DOHH2 (cell line): Measurements from ENCODE around the gene VSIG8.

Experiments
- H3F3A ChIP-seq: fragments of 200-600 bp; sonication (generic), shearing (Covaris generic); 2 replicates; pipeline ENCODE4 v1.6.0; 2016; ENCODE audit warnings: antibody characterized with exemption, mild to moderate bottlenecking; ENCODE audit not compliant: control insufficient read depth, insufficient read depth
- H3K27ac ChIP-seq: fragments of 200-600 bp; sonication (generic); 2 replicates; pipeline ENCODE4 v1.5.1; 2014; ENCODE audit warnings: low read depth, mild to moderate bottlenecking, low read length, moderate library complexity
- H3K27me3 ChIP-seq: fragments of 200-600 bp; sonication (generic); 2 replicates; pipeline ENCODE4 v1.6.1; 2014; ENCODE audit warnings: mild to moderate bottlenecking, low read length, mixed read lengths; ENCODE audit not compliant: control insufficient read depth
- H3K36me3 ChIP-seq: fragments of 200-600 bp; sonication (generic); 2 replicates; pipeline ENCODE4 v1.6.1; 2014; ENCODE audit warnings: mild to moderate bottlenecking, low read length, moderate library complexity, mixed read lengths; ENCODE audit not compliant: control insufficient read depth
- H3K4me1 ChIP-seq: fragments of 200-600 bp; sonication (generic); 2 replicates; pipeline ENCODE4 v1.6.1; 2014; ENCODE audit warnings: mild to moderate bottlenecking, low read length, mixed read lengths; ENCODE audit not compliant: control insufficient read depth
- H3K4me2 ChIP-seq: fragments of 200-600 bp; sonication (generic); 2 replicates; pipeline ENCODE4 v1.6.0; 2014; ENCODE audit warnings: mild to moderate bottlenecking, low read length, moderate library complexity
- H3K4me3 ChIP-seq: fragments of 200-600 bp; sonication (generic); 2 replicates; pipeline ENCODE4 v1.5.1; 2014; ENCODE audit warnings: mild to moderate bottlenecking, low read length, mixed read lengths
- H3K79me2 ChIP-seq: fragments of 200-600 bp; sonication (generic); 2 replicates; pipeline ENCODE4 v1.6.1; 2014; ENCODE audit warnings: mild to moderate bottlenecking, low read length, mixed read lengths; ENCODE audit not compliant: control insufficient read depth
- H3K9me2 ChIP-seq: fragments of 200-600 bp; sonication (generic); replicated peaks from 2 replicates; pipeline ENCODE4 v1.6.1; 2014; ENCODE audit warnings: mild to moderate bottlenecking, low read length, mixed read lengths; ENCODE audit not compliant: control insufficient read depth
- H3K9me3 ChIP-seq: fragments of 200-600 bp; sonication (generic); 2 replicates; pipeline ENCODE4 v1.6.1; 2014; ENCODE audit warnings: antibody characterized with exemption, low read length, mixed read lengths; ENCODE audit not compliant: control insufficient read depth, insufficient read depth
- H4K20me1 ChIP-seq: fragments of 200-600 bp; sonication (generic); 2 replicates; pipeline ENCODE4 v1.6.0; 2014; ENCODE audit warnings: low read depth, mild to moderate bottlenecking, antibody characterized with exemption, low read length, moderate library complexity; ENCODE audit not compliant: control insufficient read depth, insufficient read depth
- EZH2phosphoT487 ChIP-seq: fragments of 200-600 bp; sonication (generic); IDR thresholded peaks from 2 replicates; pipeline ENCODE4 v1.6.1; 2017; ENCODE audit warnings: borderline replicate concordance, mild to moderate bottlenecking, antibody characterized with exemption, low read length, moderate library complexity, mixed read lengths
- TF ChIP-seq, protein P1 (sequence below): fragments of 200-600 bp; sonication (generic); IDR thresholded peaks from one replicate; pipeline ENCODE4 v1.5.1; 2014; ENCODE audit warnings: antibody characterized with exemption, mild to moderate bottlenecking, low read depth, low read length; ENCODE audit not compliant: poor library complexity, severe bottlenecking

The VSIG8 gene

DNA sequence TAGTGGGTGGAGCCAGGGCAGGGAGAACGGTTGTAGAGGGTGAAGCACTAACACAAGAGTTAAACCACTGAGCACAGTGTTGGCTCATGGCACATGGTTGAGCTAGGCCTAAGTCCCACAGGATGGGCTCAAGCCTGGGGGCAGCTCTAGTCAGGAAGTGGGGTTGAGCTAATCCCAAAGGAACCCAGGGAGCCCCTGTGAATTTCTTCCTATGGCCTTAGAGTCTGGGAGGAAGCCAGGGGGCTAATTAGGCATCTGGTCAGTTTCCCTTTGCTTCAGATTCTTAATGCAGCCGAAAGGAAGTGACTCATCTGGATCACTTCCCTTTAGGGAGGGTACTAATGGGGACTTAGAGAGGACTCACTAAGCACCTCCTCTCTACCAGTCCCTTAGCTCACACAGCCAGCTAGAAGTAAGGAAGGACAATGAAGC, 27.4 kb upstream of the VSIG8 start:
- Histone ChIP-seq H3K9me3 (no peaks in the 10 kb centered on the region), H3K79me2 (no peaks in the 10 kb centered on the region), H3K4me3 (peak overlapping the region; percentile 25), H4K20me1 (no peaks in the 10 kb centered on the region), H3K4me2 (peak overlapping the region; percentile 46), H3K9me2 (no peaks in the 10 kb centered on the region), H3K27me3 (no peaks in the 10 kb centered on the region), H3F3A (no peaks in the 10 kb centered on the region), H3K27ac (no peak overlapping the region), H3K4me1 (peaks cover 25% of the 10 kb centered on the region), H3K36me3 (no peaks in the 10 kb centered on the region)
- TF ChIP-seq, protein P1, sequence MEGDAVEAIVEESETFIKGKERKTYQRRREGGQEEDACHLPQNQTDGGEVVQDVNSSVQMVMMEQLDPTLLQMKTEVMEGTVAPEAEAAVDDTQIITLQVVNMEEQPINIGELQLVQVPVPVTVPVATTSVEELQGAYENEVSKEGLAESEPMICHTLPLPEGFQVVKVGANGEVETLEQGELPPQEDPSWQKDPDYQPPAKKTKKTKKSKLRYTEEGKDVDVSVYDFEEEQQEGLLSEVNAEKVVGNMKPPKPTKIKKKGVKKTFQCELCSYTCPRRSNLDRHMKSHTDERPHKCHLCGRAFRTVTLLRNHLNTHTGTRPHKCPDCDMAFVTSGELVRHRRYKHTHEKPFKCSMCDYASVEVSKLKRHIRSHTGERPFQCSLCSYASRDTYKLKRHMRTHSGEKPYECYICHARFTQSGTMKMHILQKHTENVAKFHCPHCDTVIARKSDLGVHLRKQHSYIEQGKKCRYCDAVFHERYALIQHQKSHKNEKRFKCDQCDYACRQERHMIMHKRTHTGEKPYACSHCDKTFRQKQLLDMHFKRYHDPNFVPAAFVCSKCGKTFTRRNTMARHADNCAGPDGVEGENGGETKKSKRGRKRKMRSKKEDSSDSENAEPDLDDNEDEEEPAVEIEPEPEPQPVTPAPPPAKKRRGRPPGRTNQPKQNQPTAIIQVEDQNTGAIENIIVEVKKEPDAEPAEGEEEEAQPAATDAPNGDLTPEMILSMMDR = no peak
- TF ChIP-seq EZH2phosphoT487 = no peak

DNA sequence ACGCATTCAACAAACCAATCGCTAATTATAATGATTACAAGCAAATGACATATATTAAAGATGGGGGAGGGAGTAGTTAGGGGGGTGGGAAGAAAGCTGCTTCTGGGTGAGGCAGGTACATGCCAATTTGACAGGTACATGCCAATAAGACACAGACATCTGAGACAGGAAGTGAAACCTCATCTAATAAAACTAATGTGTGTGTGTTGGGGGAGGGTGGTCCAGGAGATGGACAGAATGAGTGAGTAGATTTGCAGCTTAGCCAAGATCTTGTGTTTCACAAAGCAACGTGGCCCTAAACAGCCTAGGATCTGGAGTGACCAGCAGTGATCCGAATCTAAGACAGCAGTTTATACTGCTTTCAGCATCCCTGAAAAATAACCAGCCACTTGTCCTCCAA, 26.7 kb upstream of the VSIG8 start:
- Histone ChIP-seq H3K4me3 (peak overlapping the region; percentile 25), H3K27ac (no peak overlapping the region)

DNA sequence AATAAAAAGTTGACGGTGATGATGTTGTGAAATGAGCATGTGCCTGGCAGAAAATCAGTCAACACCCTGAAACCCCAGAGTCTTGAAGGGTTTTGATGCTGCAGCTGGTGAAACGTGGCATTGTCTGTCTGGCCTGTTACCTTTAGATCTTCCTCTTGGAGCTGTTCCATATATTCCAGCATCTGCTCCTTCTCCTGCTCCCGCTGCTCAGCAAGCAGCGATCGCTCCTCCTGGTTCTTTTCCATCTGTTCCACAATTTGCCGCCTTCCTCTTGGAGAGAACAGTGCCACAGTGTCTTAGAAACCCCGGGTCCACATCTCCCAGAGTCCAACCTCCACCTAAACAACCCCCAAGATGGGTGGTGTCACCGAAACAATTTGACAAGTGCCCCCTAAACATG, 21.8 kb upstream of the VSIG8 start:
- peaks cover 13% of the 10 kb centered on the region for H3K4me1 ChIP-seq
- no peaks in the 10 kb centered on the region for H4K20me1 ChIP-seq
- no peak overlapping the region for H3K27ac ChIP-seq
- no peaks in the 10 kb centered on the region for H3K27me3 ChIP-seq
- no peaks in the 10 kb centered on the region for H3F3A ChIP-seq
- no peaks in the 10 kb centered on the region for H3K36me3 ChIP-seq
- H3K4me3 ChIP-seq = no peak overlapping the region
- no peaks in the 10 kb centered on the region for H3K9me3 ChIP-seq
- no peaks in the 10 kb centered on the region for H3K9me2 ChIP-seq
- TF ChIP-seq, protein P1 = no peak
- TF ChIP-seq EZH2phosphoT487 = no peak
- no peaks in the 10 kb centered on the region for H3K79me2 ChIP-seq
- H3K4me2 ChIP-seq = no peak overlapping the region

More for the DNA sequence above, 26.7 kb upstream of the VSIG8 start:
- TF ChIP-seq, protein P1 = no peak
- TF ChIP-seq EZH2phosphoT487 = no peak
- no peaks in the 10 kb centered on the region for H3F3A ChIP-seq
- H3K9me3 ChIP-seq = no peaks in the 10 kb centered on the region
- H3K4me1 ChIP-seq = peaks cover 25% of the 10 kb centered on the region
- no peaks in the 10 kb centered on the region for H3K36me3 ChIP-seq
- no peaks in the 10 kb centered on the region for H4K20me1 ChIP-seq
- peak overlapping the region; percentile 46 for H3K4me2 ChIP-seq
- H3K79me2 ChIP-seq = no peaks in the 10 kb centered on the region
- H3K9me2 ChIP-seq = no peaks in the 10 kb centered on the region
- no peaks in the 10 kb centered on the region for H3K27me3 ChIP-seq
